ENCODE data around the gene ADCY5. TPM values are rescaled to one million over a fixed set of nuclear protein-coding genes. Genes with fewer than 3 reads are reported as not detected.

The ADCY5 gene
- polyA plus RNA-seq, 4 donors, result 7.2 to 11.1 (median 9.9) TPM

GRCh38 chr3:123459862-123460261 is 11.0 kb upstream of the ADCY5 start:
- no peak for DNase-seq (ENCODE audit: low read depth in 4 of 4, low spot score in 3 of 4)

- no peak for DNase-seq (ENCODE audit: low read depth in 4 of 4, low spot score in 3 of 4)
These were observed 9.4 kb upstream of the ADCY5 start for GRCh38 chr3:123458255-123458654.

DNA sequence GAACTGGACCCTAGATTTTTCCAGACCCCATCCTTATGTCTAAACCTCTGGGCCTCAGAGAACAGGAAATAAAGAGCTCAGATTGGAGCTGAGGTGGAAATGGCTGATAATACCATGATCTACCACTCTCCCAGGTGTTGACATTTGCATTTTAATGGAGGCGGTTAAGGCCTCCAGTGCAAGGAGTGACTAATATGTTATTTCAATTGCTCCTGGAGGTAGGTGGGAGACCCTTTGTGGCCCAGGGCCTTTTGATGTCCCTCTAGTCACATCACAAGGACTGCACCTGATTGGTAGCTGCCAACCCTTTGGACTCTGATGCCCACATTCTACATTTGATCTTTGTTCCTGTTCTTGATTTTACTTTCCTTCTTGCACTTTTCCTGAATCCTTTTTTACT is 9.0 kb upstream of the ADCY5 start:
- no peak for DNase-seq (ENCODE audit: low read depth in 4 of 4, low spot score in 3 of 4)

- no peak for DNase-seq (ENCODE audit: low read depth in 4 of 4, low spot score in 3 of 4)
These were observed 4.8 kb upstream of the ADCY5 start for GRCh38 chr3:123453675-123454074.

GRCh38 chr3:123451186-123451585 is 2.3 kb upstream of the ADCY5 start:
- no peak for DNase-seq (ENCODE audit: low read depth in 4 of 4, low spot score in 3 of 4)

- no peak for DNase-seq (ENCODE audit: low read depth in 4 of 4, low spot score in 3 of 4)
These were observed 1.2 kb upstream of the ADCY5 start for GRCh38 chr3:123449997-123450604.

- no peak for DNase-seq (ENCODE audit: low read depth in 4 of 4, low spot score in 3 of 4)
These were observed 459 bp upstream of the ADCY5 start for GRCh38 chr3:123449102-123449996.

- DNase-seq (ENCODE audit: low read depth in 4 of 4, low spot score in 3 of 4), result no peak
These were observed 957 bp downstream of the ADCY5 start for GRCh38 chr3:123447749-123448517.

DNA sequence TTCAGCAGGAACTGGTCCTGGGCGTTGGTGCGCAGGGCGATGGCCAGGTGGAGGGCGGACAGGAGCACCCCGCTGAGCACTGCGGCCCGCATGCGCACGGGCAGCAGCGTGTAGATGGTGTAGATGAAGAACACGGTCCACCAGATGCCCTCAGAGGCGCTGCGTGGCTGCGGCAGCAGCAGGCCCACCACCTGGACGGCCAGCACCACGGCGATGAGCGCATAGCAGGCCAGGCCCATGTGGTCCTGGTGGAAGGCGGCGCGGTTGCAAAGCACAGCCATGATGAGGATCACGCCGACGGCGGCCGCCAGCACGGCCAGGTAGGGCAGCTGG is 1.5 kb downstream of the ADCY5 start:
- no peak for DNase-seq (ENCODE audit: low read depth in 4 of 4, low spot score in 3 of 4)

GRCh38 chr3:123446610-123447109 is 2.2 kb downstream of the ADCY5 start:
- no peak for DNase-seq (ENCODE audit: low read depth in 4 of 4, low spot score in 3 of 4)

DNA sequence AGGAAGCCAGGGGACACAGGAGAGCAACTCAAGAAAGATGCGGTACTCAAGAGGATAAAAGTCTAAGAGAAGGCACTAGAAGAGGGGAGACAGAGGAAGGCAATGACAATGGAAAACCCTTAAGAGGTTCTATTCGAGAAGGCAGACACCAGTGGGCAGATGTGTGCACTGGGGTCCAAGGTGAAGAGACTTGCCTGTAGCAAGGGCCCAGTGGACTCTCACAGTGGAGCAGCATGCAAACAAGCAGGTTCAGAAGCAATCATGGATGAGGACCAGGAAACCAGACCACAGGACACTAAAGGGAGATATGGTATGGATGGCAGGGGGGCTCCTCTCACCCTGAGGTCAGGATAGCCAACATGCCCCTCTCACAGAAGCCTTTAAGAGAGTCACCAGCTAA is 2.7 kb downstream of the ADCY5 start:
- no peak for DNase-seq (ENCODE audit: low read depth in 4 of 4, low spot score in 3 of 4)

GRCh38 chr3:123445702-123446101 is 3.2 kb downstream of the ADCY5 start:
- DNase-seq (ENCODE audit: low read depth in 4 of 4, low spot score in 3 of 4), result no peak

DNA sequence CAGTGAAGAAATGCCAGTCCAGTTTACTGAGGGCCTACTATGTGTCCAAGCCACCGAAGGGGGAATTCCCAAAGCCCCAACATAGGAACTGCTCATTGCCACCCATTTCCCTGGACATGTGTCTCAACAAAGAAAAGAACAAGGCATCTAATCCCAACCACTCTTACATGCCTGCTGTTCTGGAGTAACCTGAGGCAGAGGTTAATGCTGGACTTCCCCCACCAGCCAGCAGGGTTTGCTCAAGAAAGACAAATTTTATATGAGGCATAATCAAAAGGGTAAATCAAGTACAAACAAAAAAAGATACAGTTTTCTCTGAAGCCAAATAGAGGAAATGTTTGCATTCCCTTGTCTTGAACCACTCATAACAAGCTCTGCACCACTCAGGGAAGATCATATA is 4.1 kb downstream of the ADCY5 start:
- no peak for DNase-seq (ENCODE audit: low read depth in 4 of 4, low spot score in 3 of 4)

DNA sequence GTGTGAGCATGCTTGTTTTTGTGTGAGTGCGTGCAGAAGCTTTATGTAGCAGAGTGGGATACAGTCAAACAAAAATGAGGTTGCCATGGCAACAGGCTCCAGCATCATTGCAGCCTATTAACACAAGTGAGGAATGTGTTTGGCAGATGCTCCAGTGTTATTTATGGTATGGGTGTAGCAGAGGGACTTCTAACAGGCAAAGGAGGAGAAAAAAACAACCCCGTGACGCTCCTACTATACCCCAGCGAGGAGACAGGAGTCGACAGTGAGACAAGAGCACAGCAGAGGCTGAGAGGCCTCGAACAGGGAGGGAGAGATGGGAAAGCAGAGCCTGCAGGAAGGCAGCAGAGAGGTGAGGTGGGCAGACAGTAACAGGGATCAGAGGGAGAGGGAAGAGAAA is 4.9 kb downstream of the ADCY5 start:
- DNase-seq (ENCODE audit: low read depth in 4 of 4, low spot score in 3 of 4), result no peak

DNA sequence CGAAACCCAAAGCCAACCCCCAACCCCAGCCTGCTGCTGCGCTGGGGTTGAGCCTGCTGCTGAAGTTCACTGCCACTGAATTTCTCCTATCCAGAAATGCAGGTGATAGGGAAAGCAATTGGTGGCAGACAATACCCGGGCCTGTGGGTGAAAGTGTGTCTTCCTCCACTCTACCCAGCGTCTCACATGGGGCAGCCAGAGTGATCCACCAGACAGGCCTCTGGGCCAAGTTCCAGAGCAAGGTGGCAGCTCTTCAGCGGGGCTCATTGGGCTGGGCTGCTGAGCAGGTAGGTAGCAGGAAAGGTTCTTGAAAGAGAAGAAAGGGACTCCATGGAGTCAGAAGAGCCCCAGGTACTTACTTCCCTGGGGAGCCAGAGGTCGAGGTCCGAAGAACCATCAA is 6.0 kb downstream of the ADCY5 start:
- no peak for DNase-seq (ENCODE audit: low read depth in 4 of 4, low spot score in 3 of 4)

- no peak for DNase-seq (ENCODE audit: low read depth in 4 of 4, low spot score in 3 of 4)
These were observed 6.8 kb downstream of the ADCY5 start for GRCh38 chr3:123442125-123442524.

DNA sequence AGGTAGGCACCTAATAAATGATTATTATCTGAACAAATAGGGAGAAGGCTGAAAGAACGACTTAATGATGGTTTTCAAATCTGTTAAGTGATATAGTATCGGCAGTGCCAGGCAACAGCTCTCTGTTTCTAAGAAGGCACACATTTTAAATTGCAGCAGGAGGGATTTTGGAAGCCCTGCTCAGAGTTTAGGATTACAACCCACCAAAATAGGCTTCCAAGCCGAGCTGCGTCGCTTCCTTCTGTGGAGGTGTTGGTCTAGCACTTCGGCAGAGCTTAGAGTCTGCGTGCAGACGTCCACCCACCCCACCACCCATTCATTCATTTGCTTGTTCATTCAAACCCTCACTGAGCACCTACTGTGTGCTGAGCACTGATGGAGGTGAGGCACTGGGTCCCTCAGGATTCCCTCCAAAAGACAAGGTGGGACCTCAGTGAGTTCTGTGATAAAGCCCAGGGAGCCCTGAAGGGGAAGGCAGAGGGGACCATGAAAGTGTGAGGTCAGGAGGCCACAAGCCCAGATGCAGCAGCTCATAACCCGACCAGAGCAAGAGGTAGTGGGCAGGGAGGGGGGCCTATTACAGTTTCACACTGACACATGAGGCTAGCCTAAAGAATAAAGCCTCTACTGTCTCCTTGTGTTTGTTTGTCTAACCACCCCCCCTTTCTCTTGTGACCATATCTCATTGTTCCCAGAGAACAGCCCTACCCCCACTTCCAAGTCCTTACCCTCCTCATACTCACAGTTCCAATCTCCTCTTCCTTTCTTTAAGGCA is 8.9 kb downstream of the ADCY5 start:
- DNase-seq (ENCODE audit: low read depth in 4 of 4, low spot score in 3 of 4), result no peak

GRCh38 chr3:123432832-123433523 is 15.9 kb downstream of the ADCY5 start:
- no peak for DNase-seq (ENCODE audit: low read depth in 4 of 4, low spot score in 3 of 4)

GRCh38 chr3:123431658-123432324 is 17.1 kb downstream of the ADCY5 start:
- no peak for DNase-seq (ENCODE audit: low read depth in 4 of 4, low spot score in 3 of 4)

Measured in left renal pelvis (tissue), 4 donors.